ENCODE measurements around the gene ATRNL1.

ATRNL1 gene

GRCh38 chr10:115093286-115093775, at the start of gene ATRNL1:
Gene ATRNL1 (plus strand): TSS chr10:115093365. CDS start chr10:115093751, 386 bp downstream.
- DNase-seq (ENCODE audit: low read depth, low spot score): no peak
- no peak within 1 kb of the TSS for H3K27ac ChIP-seq

- no peak overlapping the region for H3K27ac ChIP-seq
- no peak for DNase-seq (ENCODE audit: low read depth, low spot score)
Observed at GRCh38 chr10:115043719-115044118, 49.4 kb upstream of the ATRNL1 start.

- DNase-seq (ENCODE audit: low read depth, low spot score): no peak
- H3K27ac ChIP-seq: no peak overlapping the region
Observed at GRCh38 chr10:115044891-115045290, 48.3 kb upstream of the ATRNL1 start.

- no peak for DNase-seq (ENCODE audit: low read depth, low spot score)
- H3K27ac ChIP-seq: no peak overlapping the region
Observed at GRCh38 chr10:115045499-115045898, 47.7 kb upstream of the ATRNL1 start.

DNA sequence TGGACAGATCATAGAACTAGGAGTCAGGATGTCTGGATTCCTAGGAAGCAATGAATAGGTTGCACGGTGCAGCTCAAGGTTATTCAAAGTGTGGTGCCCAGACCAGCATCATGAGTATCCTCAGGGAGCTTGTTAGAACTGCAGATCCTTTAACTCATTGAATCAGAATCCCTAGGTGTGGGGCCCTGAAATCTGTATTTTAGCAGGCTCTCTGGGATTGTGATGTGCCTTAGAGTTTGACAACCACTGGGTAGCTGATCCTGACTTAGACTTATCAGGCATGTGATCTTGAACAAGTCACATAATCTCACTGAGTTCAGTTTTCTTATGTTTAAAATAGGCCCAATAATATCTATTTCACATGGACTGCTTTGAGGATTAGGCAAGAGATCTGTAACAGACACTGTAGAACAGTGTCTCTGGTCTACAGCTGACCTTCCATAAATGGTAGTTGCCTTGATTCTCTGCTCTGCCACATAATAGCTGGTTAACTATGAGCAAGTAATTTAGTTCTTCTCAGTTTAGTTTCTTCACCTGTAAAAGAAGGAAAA, 46.4 kb upstream of the ATRNL1 start:
- no peak for DNase-seq (ENCODE audit: low read depth, low spot score)

DNA sequence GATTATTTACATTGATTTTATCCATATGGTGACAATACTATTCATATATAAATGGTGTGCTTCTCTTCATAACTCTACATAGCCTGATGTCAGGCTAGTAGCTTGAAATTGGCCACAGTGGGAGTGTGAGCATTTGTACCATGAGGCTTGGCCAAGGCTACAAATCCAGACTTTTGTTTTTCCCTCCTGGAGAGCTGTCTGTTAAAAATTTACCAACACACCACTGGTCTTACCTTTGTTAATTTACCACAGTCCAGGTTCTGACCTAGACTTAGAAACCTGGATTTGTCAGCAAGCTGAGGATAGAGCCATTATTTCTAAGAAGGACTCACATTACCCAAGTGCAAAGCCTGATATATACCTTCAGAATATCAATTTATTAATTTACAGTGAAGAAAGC, 45.5 kb upstream of the ATRNL1 start:
- DNase-seq (ENCODE audit: low read depth, low spot score): no peak
- no peak overlapping the region for H3K27ac ChIP-seq

More for the DNA sequence above, 46.4 kb upstream of the ATRNL1 start:
- H3K27ac ChIP-seq: no peak overlapping the region

- no peak overlapping the region for H3K27ac ChIP-seq
Observed at GRCh38 chr10:115049318-115049717, 43.8 kb upstream of the ATRNL1 start.

DNA sequence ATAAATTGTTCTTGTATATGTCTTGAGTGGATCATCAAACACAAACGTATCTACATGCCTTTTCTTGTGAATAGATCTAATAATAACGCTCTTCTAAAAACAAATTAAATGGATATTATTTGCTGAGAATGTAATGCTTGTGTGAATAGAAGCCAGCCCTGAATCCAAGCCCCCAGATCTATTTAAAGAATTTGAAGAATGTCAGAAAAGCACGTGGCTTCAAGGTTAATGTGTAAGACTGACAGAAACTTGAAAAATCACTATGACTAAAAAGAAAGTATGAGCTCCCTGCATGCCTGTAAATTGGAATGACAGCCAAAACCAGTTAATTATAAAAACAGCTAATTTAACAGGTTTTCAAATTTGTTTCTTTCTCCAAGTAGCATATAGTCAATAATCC, 43.2 kb upstream of the ATRNL1 start:
- no peak overlapping the region for H3K27ac ChIP-seq
- DNase-seq (ENCODE audit: low read depth, low spot score): no peak

More at GRCh38 chr10:115049318-115049717, 43.8 kb upstream of the ATRNL1 start:
- DNase-seq (ENCODE audit: low read depth, low spot score): no peak

DNA sequence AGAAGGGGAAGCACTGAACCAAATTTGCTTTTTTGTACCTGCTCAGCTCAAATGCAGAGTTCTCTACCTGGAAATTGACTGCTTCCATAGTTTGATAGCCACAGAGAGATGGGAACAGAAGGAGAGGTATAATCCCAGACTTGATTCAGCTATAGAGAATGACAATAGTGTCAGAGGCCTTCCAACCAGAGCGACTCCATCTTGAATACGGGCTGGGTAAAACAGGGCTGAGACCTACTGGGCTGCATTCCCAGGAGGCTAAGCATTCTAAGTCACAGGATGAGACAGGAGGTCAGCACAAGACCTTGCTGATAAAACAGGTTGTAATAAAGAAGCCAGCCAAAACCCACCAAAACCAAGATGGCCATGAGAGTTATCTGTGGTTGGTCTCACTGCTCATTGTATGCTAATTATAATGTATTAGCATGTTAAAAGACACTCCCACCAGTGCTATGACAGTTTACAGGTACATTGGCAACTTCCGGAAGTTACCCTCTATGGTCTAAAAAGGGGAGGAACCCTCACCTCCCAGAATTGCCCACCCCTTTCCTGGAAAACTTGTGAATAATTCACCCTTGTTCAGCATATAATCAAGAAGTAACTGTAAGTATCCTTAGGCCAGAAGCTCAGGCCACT, 42.7 kb upstream of the ATRNL1 start:
- no peak for DNase-seq (ENCODE audit: low read depth, low spot score)
- H3K27ac ChIP-seq: no peak overlapping the region

GRCh38 chr10:115051216-115051615, 41.9 kb upstream of the ATRNL1 start:
- no peak overlapping the region for H3K27ac ChIP-seq
- DNase-seq (ENCODE audit: low read depth, low spot score): no peak

DNA sequence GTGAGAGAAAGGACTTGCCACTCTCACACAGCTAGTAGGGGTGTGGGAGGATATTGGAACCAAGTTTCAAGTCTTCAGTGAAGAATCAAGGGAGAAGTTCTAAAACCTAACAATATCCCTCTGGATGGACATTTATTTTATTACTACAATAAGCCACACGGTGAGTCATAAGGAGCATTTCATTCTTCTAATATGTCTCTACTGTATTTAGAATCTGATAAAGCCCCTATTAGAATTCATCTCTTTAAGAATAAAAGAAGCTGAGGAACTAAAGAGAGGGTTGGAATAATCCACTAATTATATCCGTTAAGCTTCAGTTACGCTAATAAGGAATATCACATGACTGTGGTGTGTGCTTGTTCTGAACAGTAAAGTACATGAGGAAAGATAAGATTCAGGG, 40.9 kb upstream of the ATRNL1 start:
- no peak overlapping the region for H3K27ac ChIP-seq
- no peak for DNase-seq (ENCODE audit: low read depth, low spot score)

GRCh38 chr10:115052728-115053127, 40.4 kb upstream of the ATRNL1 start:
- DNase-seq (ENCODE audit: low read depth, low spot score): no peak
- H3K27ac ChIP-seq: no peak overlapping the region

- H3K27ac ChIP-seq: no peak overlapping the region
- no peak for DNase-seq (ENCODE audit: low read depth, low spot score)
Observed at GRCh38 chr10:115056186-115056585, 37.0 kb upstream of the ATRNL1 start.

- H3K27ac ChIP-seq: no peak overlapping the region
- DNase-seq (ENCODE audit: low read depth, low spot score): no peak
Observed at GRCh38 chr10:115059301-115059898, 33.8 kb upstream of the ATRNL1 start.

- H3K27ac ChIP-seq: no peak overlapping the region
- no peak for DNase-seq (ENCODE audit: low read depth, low spot score)
Observed at GRCh38 chr10:115063701-115064658, 29.2 kb upstream of the ATRNL1 start.

- no peak overlapping the region for H3K27ac ChIP-seq
- no peak for DNase-seq (ENCODE audit: low read depth, low spot score)
Observed at GRCh38 chr10:115065801-115066200, 27.4 kb upstream of the ATRNL1 start.

GRCh38 chr10:115066528-115066927, 26.6 kb upstream of the ATRNL1 start:
- no peak for DNase-seq (ENCODE audit: low read depth, low spot score)
- H3K27ac ChIP-seq: no peak overlapping the region

DNA sequence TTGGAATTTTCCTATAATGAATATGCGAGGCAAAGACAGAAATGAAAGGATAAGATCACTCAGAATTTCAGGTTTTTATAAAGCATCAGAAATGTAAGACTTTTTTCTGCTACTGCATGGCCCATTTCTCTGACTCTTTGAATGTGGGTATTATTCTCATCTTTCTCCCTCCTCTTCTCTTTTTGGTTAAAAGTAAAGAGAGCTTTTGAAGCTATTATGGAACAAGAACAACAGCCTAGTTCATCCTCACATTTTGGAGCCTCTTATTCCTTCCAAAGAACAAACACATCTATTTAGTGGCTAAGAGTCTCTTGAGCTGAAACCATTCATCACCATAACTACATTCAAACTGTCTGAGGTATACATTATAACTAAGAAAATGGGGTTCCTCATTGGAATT, 19.4 kb upstream of the ATRNL1 start:
- DNase-seq (ENCODE audit: low read depth, low spot score): no peak
- no peak overlapping the region for H3K27ac ChIP-seq

DNA sequence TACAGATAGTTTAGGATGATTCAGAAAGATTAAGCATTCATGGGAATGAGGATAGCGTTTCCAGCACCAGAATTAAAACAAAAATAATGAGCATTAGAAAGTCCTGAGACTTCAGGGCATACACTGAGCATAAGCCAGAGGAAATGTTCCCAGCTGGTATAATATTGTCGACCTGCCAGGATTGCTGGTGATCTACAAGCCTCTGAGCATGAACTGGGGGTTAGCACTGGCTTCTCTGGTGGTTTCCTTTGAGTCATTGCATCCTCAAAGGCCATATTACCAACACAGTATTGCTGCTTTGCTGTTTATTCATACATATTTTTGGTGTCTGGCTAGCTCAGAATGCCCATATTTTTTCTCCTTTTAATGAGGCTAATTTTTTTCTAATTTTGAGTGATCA, 10.7 kb upstream of the ATRNL1 start:
- H3K27ac ChIP-seq: no peak overlapping the region
- no peak for DNase-seq (ENCODE audit: low read depth, low spot score)

DNA sequence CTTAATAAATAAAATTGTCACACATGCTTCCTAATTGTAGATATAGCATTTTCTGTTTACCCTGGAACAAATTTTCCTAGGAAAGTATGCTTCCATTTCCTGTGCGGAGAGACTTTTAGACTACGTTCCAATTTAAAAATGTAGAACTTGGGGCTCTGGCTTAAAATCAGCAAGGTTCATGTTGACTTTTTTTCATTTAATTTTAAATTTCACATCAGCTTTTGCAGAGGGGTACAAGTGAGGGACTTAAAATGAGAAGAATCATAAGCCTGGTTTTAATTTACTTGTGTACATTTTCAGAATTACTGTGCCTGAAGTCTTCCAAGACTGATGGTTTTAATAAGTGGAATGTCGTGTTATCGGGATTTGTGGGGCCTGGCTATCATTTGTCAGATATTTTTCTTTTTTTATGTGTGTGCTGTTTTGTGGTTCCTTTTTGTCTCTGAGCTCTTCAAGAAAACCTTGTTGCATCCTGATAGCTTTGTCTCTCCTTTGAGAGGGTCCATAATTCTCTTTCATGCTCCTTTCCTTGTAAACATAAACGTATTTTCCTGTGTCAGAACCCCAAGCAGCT, 8.8 kb upstream of the ATRNL1 start:
- H3K27ac ChIP-seq: no peak overlapping the region
- DNase-seq (ENCODE audit: low read depth, low spot score): no peak
